ENCODE measurements around the gene ANKRD23. TPM values are rescaled to one million over a fixed set of nuclear protein-coding genes. Genes with fewer than 3 reads are reported as not detected.

Gene ANKRD23
- total and polyA plus RNA-seq, 2 donors, result 3.4 to 7.5 TPM

GRCh38 chr2:96878796-96879544, 35.1 kb upstream of the ANKRD23 start:
- Histone ChIP-seq H3K9me3 (ENCODE audit: control insufficient read depth in 2 of 2, insufficient read depth in 1 of 2, low read length in 1 of 2) (no peaks in the 10 kb centered on the region), H3K27me3 (ENCODE audit: control insufficient read depth in 2 of 2, insufficient read depth in 1 of 2, low read length in 1 of 2) (peaks cover 2 to 31% of the 10 kb centered on the region in 2 donors), H3K4me3 (ENCODE audit: low read length in 2 of 2) (no peak overlapping the region), H3K27ac (ENCODE audit: low read depth in 1 of 2, low read length in 1 of 2) (no peak overlapping the region), H3K4me1 (ENCODE audit: control insufficient read depth in 2 of 2, insufficient read depth in 2 of 2, low read length in 2 of 2) (peaks cover 0 to 54% of the 10 kb centered on the region in 2 donors), H3K36me3 (ENCODE audit: control insufficient read depth in 2 of 2, insufficient read depth in 2 of 2, low read length in 1 of 2) (no peaks in the 10 kb centered on the region)
- WGBS, result 96% methylated on average over 22 of the region's 22 CpGs
- DNase-seq (ENCODE audit: low read depth in 6 of 9, low spot score in 9 of 9), result no peak

DNA sequence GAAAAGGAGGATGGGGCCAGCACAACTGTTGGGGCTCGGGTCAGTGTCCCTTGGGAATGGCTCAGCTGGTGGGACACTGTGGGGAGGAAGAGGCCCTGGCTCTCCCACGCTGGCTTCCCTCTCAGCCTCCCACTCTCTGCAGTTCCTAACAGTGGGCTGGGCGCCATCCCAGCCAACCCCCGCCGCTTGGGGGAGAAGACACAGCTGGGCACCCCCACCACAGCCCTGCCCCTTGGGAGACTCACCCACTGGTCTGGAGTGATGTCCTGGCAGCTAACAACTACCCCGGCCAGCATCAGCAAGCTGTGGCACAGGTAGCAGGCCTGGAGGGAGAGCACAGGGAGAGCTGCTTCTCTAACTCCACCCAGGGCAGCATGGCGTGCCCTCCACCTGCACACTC, 34.4 kb upstream of the ANKRD23 start:
- H3K4me1 ChIP-seq (ENCODE audit: control insufficient read depth in 2 of 2, insufficient read depth in 2 of 2, low read length in 2 of 2), result peaks cover 0 to 54% of the 10 kb centered on the region in 2 donors
- 97% methylated on average over 7 of the region's 7 CpGs for WGBS
- H3K27me3 ChIP-seq (ENCODE audit: control insufficient read depth in 2 of 2, insufficient read depth in 1 of 2, low read length in 1 of 2), result peaks cover 3 to 36% of the 10 kb centered on the region in 2 donors
- H3K36me3 ChIP-seq (ENCODE audit: control insufficient read depth in 2 of 2, insufficient read depth in 2 of 2, low read length in 1 of 2), result no peaks in the 10 kb centered on the region
- no peak overlapping the region for H3K4me3 ChIP-seq (ENCODE audit: low read length in 2 of 2)
- no peak for DNase-seq (ENCODE audit: low read depth in 6 of 9, low spot score in 9 of 9)
- no peak overlapping the region for H3K27ac ChIP-seq (ENCODE audit: low read depth in 1 of 2, low read length in 1 of 2)
- no peaks in the 10 kb centered on the region for H3K9me3 ChIP-seq (ENCODE audit: control insufficient read depth in 2 of 2, insufficient read depth in 1 of 2, low read length in 1 of 2)

DNA sequence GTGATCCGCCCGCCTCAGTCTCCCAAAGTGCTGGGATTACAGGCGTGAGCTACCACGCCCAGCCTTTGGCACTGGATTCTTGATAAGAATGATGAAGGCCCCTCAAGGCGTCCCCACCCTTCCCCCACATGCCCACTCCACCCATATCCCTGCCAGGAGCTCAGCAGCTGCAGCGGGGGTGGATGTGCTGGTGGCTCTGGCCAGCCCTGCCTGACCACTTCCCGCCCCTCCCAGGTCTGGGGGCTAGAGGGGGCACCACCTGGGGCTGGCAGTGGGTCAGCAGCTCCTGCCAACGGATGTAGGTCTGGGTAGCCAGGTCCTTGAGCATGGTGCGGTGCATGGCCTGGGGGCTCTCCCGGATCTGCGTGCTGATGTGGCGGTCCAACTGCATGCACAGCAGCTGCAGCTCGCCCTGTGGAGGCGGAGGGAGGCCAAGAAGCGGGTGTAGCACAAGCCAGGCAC, 33.8 kb upstream of the ANKRD23 start:
- H3K36me3 ChIP-seq (ENCODE audit: control insufficient read depth in 2 of 2, insufficient read depth in 2 of 2, low read length in 1 of 2), result no peaks in the 10 kb centered on the region
- H3K4me1 ChIP-seq (ENCODE audit: control insufficient read depth in 2 of 2, insufficient read depth in 2 of 2, low read length in 2 of 2), result peaks cover 0 to 50% of the 10 kb centered on the region in 2 donors
- H3K27me3 ChIP-seq (ENCODE audit: control insufficient read depth in 2 of 2, insufficient read depth in 1 of 2, low read length in 1 of 2), result peaks cover 3 to 41% of the 10 kb centered on the region in 2 donors
- no peaks in the 10 kb centered on the region for H3K9me3 ChIP-seq (ENCODE audit: control insufficient read depth in 2 of 2, insufficient read depth in 1 of 2, low read length in 1 of 2)
- DNase-seq (ENCODE audit: low read depth in 6 of 9, low spot score in 9 of 9), result no peak
- 97% methylated on average over 15 of the region's 15 CpGs for WGBS
- H3K4me3 ChIP-seq (ENCODE audit: low read length in 2 of 2), result no peak overlapping the region
- no peak overlapping the region for H3K27ac ChIP-seq (ENCODE audit: low read depth in 1 of 2, low read length in 1 of 2)

DNA sequence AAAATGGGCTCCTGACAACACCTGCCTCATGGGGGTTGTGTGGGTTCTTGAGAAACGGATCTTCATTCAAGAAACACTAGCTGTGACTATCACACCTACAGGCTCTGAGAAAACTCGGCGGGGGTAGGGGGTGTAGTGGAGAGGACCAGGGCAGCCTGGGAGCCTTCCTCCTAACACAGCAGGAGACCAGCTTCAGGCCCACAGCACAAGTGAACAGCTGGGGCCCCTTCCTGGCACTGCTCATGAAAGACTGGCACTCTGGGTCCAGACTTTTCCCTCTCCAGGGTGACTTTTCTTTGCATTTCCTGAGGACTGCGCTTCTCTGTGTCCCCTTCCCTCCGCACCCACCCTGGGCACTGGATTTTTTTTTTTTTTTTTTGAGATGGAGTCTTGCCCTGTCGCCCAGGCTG, 33.2 kb upstream of the ANKRD23 start:
- DNase-seq (ENCODE audit: low read depth in 6 of 9, low spot score in 9 of 9), result no peak
- Histone ChIP-seq H3K4me1 (ENCODE audit: control insufficient read depth in 2 of 2, insufficient read depth in 2 of 2, low read length in 2 of 2) (peaks cover 0 to 44% of the 10 kb centered on the region in 2 donors), H3K36me3 (ENCODE audit: control insufficient read depth in 2 of 2, insufficient read depth in 2 of 2, low read length in 1 of 2) (no peaks in the 10 kb centered on the region), H3K27me3 (ENCODE audit: control insufficient read depth in 2 of 2, insufficient read depth in 1 of 2, low read length in 1 of 2) (peaks cover 7 to 42% of the 10 kb centered on the region in 2 donors), H3K4me3 (ENCODE audit: low read length in 2 of 2) (no peak overlapping the region), H3K9me3 (ENCODE audit: control insufficient read depth in 2 of 2, insufficient read depth in 1 of 2, low read length in 1 of 2) (no peaks in the 10 kb centered on the region), H3K27ac (ENCODE audit: low read depth in 1 of 2, low read length in 1 of 2) (no peak overlapping the region)
- 90% methylated on average over 6 of the region's 6 CpGs for WGBS

GRCh38 chr2:96876269-96877041, 32.6 kb upstream of the ANKRD23 start:
- Histone ChIP-seq H3K4me3 (ENCODE audit: low read length in 2 of 2) (no peak overlapping the region), H3K36me3 (ENCODE audit: control insufficient read depth in 2 of 2, insufficient read depth in 2 of 2, low read length in 1 of 2) (no peaks in the 10 kb centered on the region), H3K27ac (ENCODE audit: low read depth in 1 of 2, low read length in 1 of 2) (no peak overlapping the region), H3K4me1 (ENCODE audit: control insufficient read depth in 2 of 2, insufficient read depth in 2 of 2, low read length in 2 of 2) (peaks cover 0 to 39% of the 10 kb centered on the region in 2 donors), H3K27me3 (ENCODE audit: control insufficient read depth in 2 of 2, insufficient read depth in 1 of 2, low read length in 1 of 2) (peaks cover 9 to 48% of the 10 kb centered on the region in 2 donors), H3K9me3 (ENCODE audit: control insufficient read depth in 2 of 2, insufficient read depth in 1 of 2, low read length in 1 of 2) (no peaks in the 10 kb centered on the region)
- DNase-seq (ENCODE audit: low read depth in 6 of 9, low spot score in 9 of 9), result no peak
- 94% methylated on average over 16 of the region's 16 CpGs for WGBS

DNA sequence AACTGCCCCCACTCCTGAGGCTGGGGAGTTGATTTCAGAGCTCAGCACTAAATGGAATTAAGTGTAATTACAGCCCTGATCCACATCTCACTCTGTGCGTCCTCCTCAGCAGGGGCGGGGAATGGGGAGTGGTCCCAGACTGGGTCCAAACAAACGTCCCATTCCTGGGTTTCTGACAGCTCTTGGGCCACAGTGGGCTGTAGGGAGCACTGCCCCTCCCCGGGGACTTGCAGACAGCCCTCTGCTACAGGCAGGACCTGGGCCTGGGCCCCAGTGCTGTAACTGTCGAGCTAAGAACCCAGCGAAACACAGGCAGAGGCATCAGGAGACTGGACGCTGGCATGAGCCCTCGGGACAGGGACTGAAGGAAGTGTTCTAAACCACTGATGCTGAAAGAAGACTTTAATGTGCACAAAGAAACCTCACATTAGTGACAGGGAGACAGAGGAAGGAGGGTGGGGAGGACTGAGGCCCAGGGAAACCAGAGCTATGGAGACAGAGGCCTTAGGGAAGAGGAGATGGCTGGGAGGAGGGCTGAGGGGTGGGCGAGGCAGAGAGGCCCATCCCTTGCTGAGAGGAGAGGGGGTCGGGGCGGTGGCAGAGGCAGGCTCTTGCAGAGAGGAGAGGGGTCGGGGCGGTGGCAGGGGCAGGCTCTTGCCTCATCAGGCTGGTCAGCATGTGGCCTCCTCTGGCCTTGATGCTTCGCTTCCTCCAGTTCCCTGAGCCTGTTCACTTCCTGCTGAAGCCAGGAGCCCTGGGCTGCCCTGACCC, 31.9 kb upstream of the ANKRD23 start:
- Histone ChIP-seq H3K36me3 (ENCODE audit: control insufficient read depth in 2 of 2, insufficient read depth in 2 of 2, low read length in 1 of 2) (no peaks in the 10 kb centered on the region), H3K9me3 (ENCODE audit: control insufficient read depth in 2 of 2, insufficient read depth in 1 of 2, low read length in 1 of 2) (no peaks in the 10 kb centered on the region), H3K27ac (ENCODE audit: low read depth in 1 of 2, low read length in 1 of 2) (no peak overlapping the region), H3K4me3 (ENCODE audit: low read length in 2 of 2) (no peak overlapping the region), H3K27me3 (ENCODE audit: control insufficient read depth in 2 of 2, insufficient read depth in 1 of 2, low read length in 1 of 2) (peaks cover 16 to 53% of the 10 kb centered on the region in 2 donors), H3K4me1 (ENCODE audit: control insufficient read depth in 2 of 2, insufficient read depth in 2 of 2, low read length in 2 of 2) (peaks cover 0 to 37% of the 10 kb centered on the region in 2 donors)
- no peak for DNase-seq (ENCODE audit: low read depth in 6 of 9, low spot score in 9 of 9)
- WGBS, result 96% methylated on average over 14 of the region's 14 CpGs

DNA sequence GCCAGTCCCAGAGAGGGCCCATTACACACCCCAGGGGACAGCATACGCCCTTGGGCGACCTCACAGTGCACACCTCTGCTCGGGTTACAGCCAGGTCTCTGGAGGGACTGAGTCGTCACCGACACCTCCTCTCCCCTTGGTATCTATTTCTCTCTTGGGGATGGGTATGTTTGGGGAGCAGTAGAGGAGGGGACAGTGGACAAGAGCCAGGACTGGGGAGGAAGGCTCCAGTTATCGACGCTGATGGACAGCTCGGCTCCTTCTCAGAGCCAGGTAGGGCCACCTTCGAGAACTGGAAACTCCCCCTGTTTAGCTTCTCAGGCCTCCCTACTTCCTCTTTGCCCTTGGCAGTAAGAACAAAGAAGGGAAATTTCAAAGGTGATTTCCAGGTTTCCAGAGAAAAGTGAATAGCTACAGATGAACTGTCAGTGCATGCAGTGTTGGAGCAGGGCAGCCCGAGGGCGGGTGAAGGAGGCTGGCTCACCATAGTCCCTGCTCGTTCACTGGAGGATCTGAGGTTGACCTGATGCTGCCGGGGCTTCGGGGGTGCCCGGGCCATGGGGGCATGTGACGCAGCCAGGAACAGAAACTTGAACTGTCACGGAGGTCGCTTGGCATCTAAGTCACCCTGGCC, 30.5 kb upstream of the ANKRD23 start:
- Histone ChIP-seq H3K36me3 (ENCODE audit: control insufficient read depth in 2 of 2, insufficient read depth in 2 of 2, low read length in 1 of 2) (no peaks in the 10 kb centered on the region), H3K27ac (ENCODE audit: low read depth in 1 of 2, low read length in 1 of 2) (peak overlapping the region; percentile 37 to 55), H3K4me3 (ENCODE audit: low read length in 2 of 2) (no peak overlapping the region), H3K4me1 (ENCODE audit: control insufficient read depth in 2 of 2, insufficient read depth in 2 of 2, low read length in 2 of 2) (peaks cover 0 to 41% of the 10 kb centered on the region in 2 donors), H3K9me3 (ENCODE audit: control insufficient read depth in 2 of 2, insufficient read depth in 1 of 2, low read length in 1 of 2) (no peaks in the 10 kb centered on the region), H3K27me3 (ENCODE audit: control insufficient read depth in 2 of 2, insufficient read depth in 1 of 2, low read length in 1 of 2) (peaks cover 23 to 66% of the 10 kb centered on the region in 2 donors)
- no peak for DNase-seq (ENCODE audit: low read depth in 6 of 9, low spot score in 9 of 9)
- 69% methylated on average over 18 of the region's 18 CpGs for WGBS

- Histone ChIP-seq H3K9me3 (ENCODE audit: control insufficient read depth in 2 of 2, insufficient read depth in 1 of 2, low read length in 1 of 2) (no peaks in the 10 kb centered on the region), H3K4me1 (ENCODE audit: control insufficient read depth in 2 of 2, insufficient read depth in 2 of 2, low read length in 2 of 2) (peaks cover 4 to 45% of the 10 kb centered on the region in 2 donors), H3K27me3 (ENCODE audit: control insufficient read depth in 2 of 2, insufficient read depth in 1 of 2, low read length in 1 of 2) (peaks cover 30 to 72% of the 10 kb centered on the region in 2 donors), H3K27ac (ENCODE audit: low read depth in 1 of 2, low read length in 1 of 2) (peak overlapping the region; percentile 37 to 46), H3K36me3 (ENCODE audit: control insufficient read depth in 2 of 2, insufficient read depth in 2 of 2, low read length in 1 of 2) (no peaks in the 10 kb centered on the region), H3K4me3 (ENCODE audit: low read length in 2 of 2) (no peak overlapping the region)
- DNase-seq (ENCODE audit: low read depth in 6 of 9, low spot score in 9 of 9), result no peak
- WGBS, result 88% methylated on average over 8 of the region's 8 CpGs
Observed at GRCh38 chr2:96873651-96874096, 29.9 kb upstream of the ANKRD23 start.
